Urothelium cell line (cell line): ENCODE data around the gene RHOT1.
A peak's percentile ranks its signal among the peaks of the same experiment; 100 is the strongest.

Experiments
- DNase-seq: peaks from one replicate; pipeline ENCODE4 v3.0.0; 2011; ENCODE audit warnings: low spot score, mixed read lengths
- FAIRE-seq: peaks from 2 replicates; lab custom pipeline; 2011; peaks lifted over from hg19 to GRCh38; lab: Jason Lieb, UNC

RHOT1 gene

GRCh38 chr17:32266389-32267301, 124.3 kb downstream of the RHOT1 start:
- no peak for FAIRE-seq
- DNase-seq: no peak

- FAIRE-seq (no peak), DNase-seq (no peak)
Observed at GRCh38 chr17:32267690-32268205, 125.4 kb downstream of the RHOT1 start.

- FAIRE-seq: peak; percentile 90
- no peak for DNase-seq
Observed at GRCh38 chr17:32268734-32269288, 126.5 kb downstream of the RHOT1 start.

GRCh38 chr17:32269377-32269776, 127.1 kb downstream of the RHOT1 start:
- FAIRE-seq (no peak), DNase-seq (no peak)

DNA sequence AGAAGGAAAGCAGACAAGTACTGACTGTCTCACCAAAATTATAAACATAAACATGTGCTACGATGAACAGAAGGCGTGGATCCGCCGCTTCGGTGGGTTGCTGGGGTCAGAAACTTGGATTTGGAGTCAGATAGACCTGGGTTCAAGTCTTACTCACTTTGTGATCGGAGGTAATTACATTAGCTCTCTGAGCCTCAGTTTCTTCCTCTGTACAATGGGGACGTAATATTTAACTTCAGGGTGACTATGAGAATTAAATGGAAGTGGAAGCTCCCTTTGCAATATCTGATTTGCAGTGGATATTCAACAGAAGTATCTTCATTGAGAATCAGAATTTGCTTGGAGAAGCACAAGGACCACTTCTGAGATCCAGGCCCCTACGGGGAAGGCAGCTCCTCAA, 129.5 kb downstream of the RHOT1 start:
- FAIRE-seq (no peak), DNase-seq (no peak)

DNA sequence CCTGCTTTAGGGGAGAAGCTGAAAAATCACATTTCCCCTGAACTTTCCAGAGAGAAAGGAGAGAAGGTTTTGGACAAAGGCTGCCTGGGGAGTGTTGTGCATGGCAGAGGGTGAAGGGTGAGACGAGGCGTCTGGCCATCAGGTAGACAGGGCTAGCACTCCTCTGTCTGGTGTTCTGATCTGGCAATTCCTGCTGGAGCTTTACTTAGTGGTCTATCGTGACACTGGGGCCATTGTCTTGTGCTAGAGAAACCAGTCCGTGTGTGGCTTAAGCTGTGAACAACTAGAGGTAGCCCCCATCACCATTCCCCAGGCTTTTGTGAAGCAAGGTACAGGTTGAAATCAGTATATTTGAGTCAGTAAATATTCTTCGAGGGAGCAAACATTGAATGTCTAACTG, 131.8 kb downstream of the RHOT1 start:
- FAIRE-seq (no peak), DNase-seq (no peak)

GRCh38 chr17:32274643-32275042, 132.3 kb downstream of the RHOT1 start:
- DNase-seq (no peak), FAIRE-seq (peak; percentile 42)
